Epithelial cell of proximal tubule (primary cell): ENCODE measurements around the gene CD8A. TPM values are rescaled to one million over a fixed set of nuclear protein-coding genes. Genes with fewer than 3 reads are reported as not detected.
"Not testable (repeated sequence)": the region's sequence is repeated elsewhere in the genome, so short reads cannot be mapped to it uniquely, and the experiment has no call there.

Experiments used
- DNase-seq: peaks from one replicate; pipeline ENCODE4 v3.0.0-alpha.2; 2011; ENCODE audit warnings: low read depth
- H3K4me3 ChIP-seq: 2 replicates; pipeline ENCODE4 v1.5.1; 2011; ENCODE audit warnings: low read depth, mild to moderate bottlenecking, low read length
- CTCF ChIP-seq: conservative IDR thresholded peaks from 2 replicates; pipeline ENCODE4 v1.5.1; 2012; ENCODE audit warnings: low read depth, mild to moderate bottlenecking, low read length
- total RNA-seq: library from RNA; depleted of rRNA; stranded (reverse); fragments of >200 nt; gene quantifications from 2 replicates; pipeline ENCODE4 v1.2.3, GENCODE V29; 2015

The CD8A gene
- total RNA-seq: not detected in 2 replicates

DNA sequence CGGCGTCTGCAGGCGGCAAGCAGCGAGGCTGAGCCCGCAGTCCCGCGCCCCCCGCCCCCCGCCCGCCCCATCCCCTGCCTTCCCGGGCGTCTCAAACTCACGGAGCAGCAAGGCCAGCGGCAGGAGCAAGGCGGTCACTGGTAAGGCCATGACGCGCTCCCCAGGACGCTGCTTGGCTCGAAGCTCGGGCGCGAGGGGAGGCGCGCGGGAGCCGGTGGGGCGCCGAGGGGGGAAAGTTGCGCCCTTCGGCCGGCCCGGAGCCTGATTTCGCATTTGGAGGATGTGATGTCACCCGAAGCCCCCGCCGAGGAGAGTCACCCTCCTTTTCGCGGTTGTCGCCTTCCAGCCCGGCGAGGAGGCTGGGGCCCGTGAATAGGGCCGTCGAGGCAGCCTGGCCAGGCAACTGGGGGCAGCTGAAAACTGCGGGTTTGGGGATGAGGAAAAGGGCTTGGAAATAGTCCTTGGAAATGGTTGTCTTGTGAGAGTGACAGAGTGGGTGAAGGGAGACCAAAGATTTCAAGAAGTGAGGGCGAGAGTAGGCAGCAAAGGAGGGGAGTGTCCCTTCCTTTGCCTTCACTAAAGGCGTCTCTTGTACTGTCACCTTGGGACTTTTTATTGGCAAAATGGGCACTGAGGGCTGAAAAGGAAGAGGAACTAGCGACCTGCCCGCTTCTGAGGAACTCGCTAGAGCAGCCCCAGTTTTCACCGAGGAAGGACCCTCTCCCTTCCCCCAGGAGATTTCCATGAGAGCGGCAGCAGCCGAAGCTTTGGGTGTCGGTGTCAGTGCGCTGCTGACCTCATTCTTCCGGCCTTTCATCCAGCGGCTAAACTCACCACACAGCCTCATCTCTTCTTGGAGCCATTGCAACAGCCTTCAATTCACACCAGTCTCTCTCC, at the start of gene CD8A:
Gene CD8A, minus strand, starts transcription at position 238 of the 897 bp plus-strand sequence. Its CDS starts 88 bp downstream, at position 150.
- H3K4me3 ChIP-seq: peak within 1 kb of the TSS; percentile 16
- no peak for TF ChIP-seq CTCF
- no peak for DNase-seq

DNA sequence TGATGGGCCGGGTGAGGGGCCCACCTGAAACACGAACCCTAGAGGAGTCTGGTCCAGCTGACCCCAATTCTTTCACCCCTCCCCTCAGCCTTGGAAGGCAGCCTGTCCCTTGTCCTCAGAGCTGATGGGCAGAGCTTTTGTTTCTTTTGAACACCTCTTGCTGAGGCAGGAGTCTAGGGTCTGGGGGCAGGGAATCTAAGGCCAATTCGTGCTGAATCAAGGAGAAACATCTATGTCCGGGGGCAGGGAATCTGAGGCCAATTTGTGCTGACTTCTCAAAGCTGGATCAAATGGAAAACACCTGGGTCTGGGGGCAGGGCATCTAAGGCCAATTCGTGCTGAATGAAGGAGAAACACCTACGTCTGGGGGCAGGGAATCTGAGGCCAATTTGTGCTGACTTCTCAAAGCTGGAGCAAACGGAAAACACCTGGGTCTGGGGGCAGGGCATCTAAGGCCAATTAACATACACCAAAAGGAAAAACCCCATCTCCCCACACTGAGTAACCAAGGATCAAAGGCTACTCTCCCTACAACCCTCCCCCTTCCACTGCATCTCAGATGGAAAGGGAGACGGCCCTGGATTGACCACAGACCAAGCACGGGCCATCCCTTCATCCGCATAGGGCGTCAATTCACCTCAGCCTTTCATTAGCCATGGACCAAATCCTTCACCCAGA, 49.3 kb upstream of the CD8A start:
- DNase-seq, H3K4me3 ChIP-seq: not testable (repeated sequence)

- not testable (repeated sequence) for H3K4me3 ChIP-seq, DNase-seq
These were observed 48.7 kb upstream of the CD8A start for GRCh38 chr2:86839455-86839854.

- DNase-seq, H3K4me3 ChIP-seq: not testable (repeated sequence)
These were observed 47.0 kb upstream of the CD8A start for GRCh38 chr2:86837714-86838113.

DNA sequence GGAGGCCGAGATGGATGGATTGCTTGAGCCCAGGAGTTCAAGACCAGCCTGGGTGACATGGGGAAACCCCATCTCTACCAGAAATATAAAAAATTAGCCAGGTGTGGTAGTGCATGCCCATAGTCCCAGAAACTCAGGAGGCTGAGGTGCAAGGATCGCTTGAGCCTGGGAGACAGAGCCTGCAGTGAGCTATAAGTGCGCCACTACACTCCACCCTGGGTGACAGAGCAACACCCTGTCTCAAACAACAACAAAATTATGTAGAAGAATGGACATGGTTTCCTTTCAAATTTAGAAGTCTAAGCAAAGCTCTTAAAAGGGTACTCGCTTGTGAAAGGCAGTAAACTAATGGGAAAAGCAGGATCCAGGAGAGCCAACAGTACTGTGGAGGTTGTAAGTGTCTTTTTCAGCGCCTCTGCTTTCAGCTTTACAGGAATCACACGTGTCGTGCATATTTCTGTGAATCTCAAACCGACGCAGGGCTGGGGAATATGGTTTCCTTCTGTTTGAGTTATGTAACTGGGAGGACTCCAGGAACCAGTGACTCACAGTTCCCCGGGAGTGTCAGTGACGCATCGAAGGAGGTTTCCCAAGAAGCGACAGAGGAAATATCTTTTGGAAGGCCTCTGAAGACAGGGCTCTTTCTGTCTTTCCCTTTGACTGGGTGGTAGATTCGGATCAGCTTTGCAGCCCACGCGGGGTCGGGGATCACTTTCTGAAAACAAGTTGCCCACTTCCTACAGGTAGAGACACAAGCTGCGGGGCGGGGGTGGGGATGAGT, 46.4 kb upstream of the CD8A start:
- not testable (repeated sequence) for H3K4me3 ChIP-seq
- DNase-seq: peak; percentile 7

DNA sequence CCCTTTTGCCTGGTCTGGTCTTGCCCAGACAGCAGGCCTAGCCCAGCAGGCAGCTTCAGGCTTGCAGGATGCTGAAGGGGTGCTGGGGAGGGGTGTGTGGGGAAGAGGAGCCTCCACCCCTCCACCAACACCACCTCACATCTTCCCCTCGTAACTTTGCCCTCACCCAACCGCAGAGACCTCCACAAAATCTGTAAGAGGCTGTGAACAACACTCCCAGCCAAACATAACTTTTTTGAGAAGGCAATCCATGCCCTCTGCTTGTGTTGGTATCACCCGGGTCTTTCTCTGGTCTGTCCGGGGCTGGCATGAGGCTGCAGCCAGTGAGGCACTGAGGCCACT, 44.8 kb upstream of the CD8A start:
- H3K4me3 ChIP-seq, DNase-seq: not testable (repeated sequence)

DNA sequence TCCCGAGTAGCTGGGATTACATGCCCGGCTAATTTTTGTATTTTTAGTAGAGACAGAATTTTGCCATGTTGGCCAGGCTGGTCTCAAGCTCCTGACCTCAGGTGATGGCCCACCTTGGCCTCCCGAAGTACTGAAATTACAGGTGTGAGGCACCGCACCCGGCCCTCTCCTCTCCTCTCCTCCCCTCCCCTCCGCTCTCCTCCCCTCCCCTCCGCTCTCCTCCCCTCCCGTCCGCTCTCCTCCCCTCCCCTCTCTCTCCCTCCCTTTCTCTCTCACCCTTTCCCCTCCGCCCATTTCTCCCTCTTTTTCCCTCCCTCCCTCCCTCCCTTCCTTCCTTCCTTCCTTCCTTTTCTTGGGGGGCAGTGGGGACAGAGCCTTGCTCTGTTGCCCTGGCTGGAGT, 42.6 kb upstream of the CD8A start:
- TF ChIP-seq CTCF: no peak
- DNase-seq: no peak
- H3K4me3 ChIP-seq: no peak overlapping the region

DNA sequence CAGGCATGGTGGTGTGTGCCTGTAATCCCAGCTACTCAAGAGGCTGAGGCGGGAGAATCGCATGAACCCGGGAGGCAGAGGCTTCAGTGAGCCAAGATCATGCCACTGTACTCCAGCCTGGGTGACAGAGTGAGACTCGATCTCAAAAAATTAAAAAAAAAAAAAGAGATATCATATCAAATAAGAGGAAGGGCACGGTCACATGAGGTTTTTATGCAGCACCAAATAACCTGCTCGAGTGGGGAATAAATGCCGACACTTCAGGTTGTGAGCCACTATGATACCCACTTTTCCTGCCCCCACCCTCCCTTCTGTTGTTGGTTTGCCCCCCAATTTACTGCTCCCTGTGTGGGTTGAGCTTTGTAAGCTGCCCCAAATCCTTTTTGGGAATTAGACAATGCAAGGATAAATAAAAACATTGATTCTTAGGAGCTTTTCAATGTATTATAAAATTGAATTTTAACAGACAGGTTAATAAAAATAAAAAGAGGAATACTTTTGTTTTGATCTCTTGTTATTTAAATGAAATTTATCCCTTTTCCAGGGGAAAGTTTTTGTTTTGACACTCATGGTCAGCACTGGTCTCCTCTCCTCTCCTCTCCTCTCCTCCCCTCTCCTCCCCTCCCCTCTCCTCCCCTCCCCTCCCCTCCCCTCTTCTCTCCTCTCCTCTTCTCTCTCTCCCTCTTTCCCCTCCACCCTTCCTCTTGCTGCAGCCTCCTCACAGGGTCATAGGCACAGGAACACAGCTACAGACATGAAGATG, 41.8 kb upstream of the CD8A start:
- no peak for TF ChIP-seq CTCF
- no peak for DNase-seq
- H3K4me3 ChIP-seq: no peak overlapping the region

DNA sequence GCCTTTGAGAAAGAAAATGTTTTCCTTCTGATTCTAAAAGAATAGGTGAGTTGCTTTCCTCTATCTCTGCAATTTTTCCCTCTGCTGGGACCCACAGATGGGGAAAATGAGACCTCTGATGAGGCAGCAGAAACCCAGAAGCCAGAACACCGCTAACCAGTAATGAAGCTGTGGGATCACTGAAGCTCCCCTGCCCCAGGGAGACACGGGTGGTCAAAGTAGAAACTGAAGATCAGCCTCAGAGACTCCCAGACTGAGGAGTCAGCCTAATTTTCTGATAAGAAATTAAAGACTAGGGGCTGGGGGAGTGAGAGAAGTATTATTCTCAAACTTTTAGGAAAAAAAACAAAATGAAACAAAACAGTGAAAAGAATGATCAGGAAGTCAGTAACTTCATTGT, 40.8 kb upstream of the CD8A start:
- DNase-seq: no peak
- TF ChIP-seq CTCF: no peak
- H3K4me3 ChIP-seq: no peak overlapping the region
